H1 (cell line): ENCODE measurements around the gene RAB3GAP1. TPM values are rescaled to one million over a fixed set of nuclear protein-coding genes. Genes with fewer than 3 reads are reported as not detected.

Experiments used
- CTCF ChIA-PET: fragments of 300-600 bp; sonication (Branson Sonifier 250); formaldehyde crosslinking; loops from one replicate; lab custom pipeline; 2021; ENCODE audit not compliant: partially characterized antibody; lab: Charles Lee
- POLR2A ChIA-PET: fragments of 300-600 bp; sonication (Branson Sonifier 250); formaldehyde crosslinking; loops from one replicate; lab custom pipeline; 2021; ENCODE audit warnings: inconsistent platforms; ENCODE audit not compliant: partially characterized antibody; lab: Charles Lee
- DNase-seq, 2 experiments: peaks; one replicate each; pipeline versions ENCODE4 v3.0.0 to v3.0.0-alpha.2; 2010 to 2022; ENCODE audit warnings: low spot score in 2 of 2, low read depth in 1 of 2, mixed read lengths in 1 of 2
- FAIRE-seq: peaks from 2 replicates; lab custom pipeline; 2011; peaks lifted over from hg19 to GRCh38; lab: Jason Lieb, UNC
- H2AFZ ChIP-seq: 2 replicates; pipeline ENCODE4 v1.8.1; 2012; ENCODE audit warnings: low read length, inconsistent platforms
- H2AK5ac ChIP-seq: 2 replicates; pipeline ENCODE4 v1.6.1; 2013; ENCODE audit warnings: low read depth, low read length
- H2BK120ac ChIP-seq: replicated peaks from 2 replicates; pipeline ENCODE3; 2013; ENCODE audit warnings: low read depth, low read length, inconsistent platforms
- H2BK12ac ChIP-seq: 2 replicates; pipeline ENCODE4 v1.6.1; 2013; ENCODE audit warnings: low read depth, low read length
- H2BK15ac ChIP-seq: 2 replicates; pipeline ENCODE4 v1.6.1; 2013; ENCODE audit warnings: low read length
- H2BK20ac ChIP-seq: 2 replicates; pipeline ENCODE4 v1.6.1; 2013; ENCODE audit warnings: low read length
- H2BK5ac ChIP-seq: 2 replicates; pipeline ENCODE4 v1.6.1; 2013; ENCODE audit warnings: low read depth, low read length
- H3K14ac ChIP-seq: 2 replicates; pipeline ENCODE4 v1.6.1; 2013; ENCODE audit warnings: inconsistent platforms; ENCODE audit not compliant: insufficient read length
- H3K18ac ChIP-seq: 2 replicates; pipeline ENCODE4 v1.6.1; 2013; ENCODE audit warnings: low read length; ENCODE audit errors: extremely low read depth
- H3K23ac ChIP-seq: 2 replicates; pipeline ENCODE4 v1.6.1; 2013; ENCODE audit warnings: inconsistent platforms; ENCODE audit not compliant: insufficient read length
- H3K23me2 ChIP-seq: 2 replicates; pipeline ENCODE4 v1.6.1; 2013; ENCODE audit warnings: low read depth, low read length
- H3K27ac ChIP-seq: 2 replicates; pipeline ENCODE4 v1.6.1; 2011; ENCODE audit warnings: low read depth, low read length, inconsistent platforms
- H3K27me3 ChIP-seq, 4 experiments: replicated peaks in 1 of 4; 1 replicate in 1 of 4; 2 replicates in 3 of 4; pipeline versions ENCODE4 v1.6.1 to v1.8.1; 2011 to 2013; ENCODE audit warnings: low read length in 3 of 4, mild to moderate bottlenecking in 3 of 4, inconsistent platforms in 2 of 4, mixed read lengths in 2 of 4, moderate library complexity in 1 of 4; ENCODE audit not compliant: control insufficient read depth in 3 of 4, insufficient read depth in 3 of 4; ENCODE audit errors: extremely low read depth in 1 of 4
- H3K36me3 ChIP-seq, 4 experiments: 2 replicates each; pipeline versions ENCODE4 v1.6.1 to v1.8.1; 2011 to 2013; ENCODE audit warnings: mild to moderate bottlenecking in 4 of 4, low read length in 3 of 4, moderate library complexity in 2 of 4, control low read depth in 1 of 4, inconsistent platforms in 1 of 4; ENCODE audit not compliant: insufficient read depth in 4 of 4, control insufficient read depth in 2 of 4
- H3K4ac ChIP-seq: replicated peaks from 2 replicates; pipeline ENCODE3; 2013; ENCODE audit warnings: low read length, low read depth, mixed read lengths, inconsistent platforms; ENCODE audit not compliant: insufficient read length
- H3K4me1 ChIP-seq, 4 experiments: replicated peaks in 1 of 4; 1 replicate in 1 of 4; 2 replicates in 3 of 4; pipeline versions ENCODE4 v1.6.1 to v1.8.1; 2011 to 2013; ENCODE audit warnings: low read length in 3 of 4, inconsistent platforms in 2 of 4, mixed read lengths in 1 of 4; ENCODE audit not compliant: insufficient read depth in 4 of 4, control insufficient read depth in 3 of 4
- H3K4me2 ChIP-seq, 2 experiments: 2 replicates each; pipeline versions ENCODE4 v1.6.1 to v1.8.1; 2011 to 2013; ENCODE audit warnings: low read depth in 2 of 2, low read length in 2 of 2, control low read depth in 1 of 2, inconsistent platforms in 1 of 2, mild to moderate bottlenecking in 1 of 2; ENCODE audit not compliant: insufficient read depth in 1 of 2
- H3K4me3 ChIP-seq, 4 experiments: fragments of 200-600, 300-600 bp in 1 of 4; sonication (generic), shearing (Covaris generic), sonication (Bioruptor Twin) in 1 of 4; 2 replicates each; pipeline versions ENCODE4 v1.5.1 to v1.8.1; 2011 to 2016; ENCODE audit warnings: low read length in 4 of 4, low read depth in 3 of 4, control low read depth in 2 of 4, inconsistent platforms in 2 of 4, mild to moderate bottlenecking in 2 of 4, mixed read lengths in 1 of 4, moderate library complexity in 1 of 4; ENCODE audit not compliant: insufficient read depth in 2 of 4; ENCODE audit errors: extremely low read depth in 1 of 4
- H3K56ac ChIP-seq: replicated peaks from 2 replicates; pipeline ENCODE3; 2013; ENCODE audit warnings: low read depth, mild to moderate bottlenecking, mixed read lengths, low read length, inconsistent platforms; ENCODE audit not compliant: insufficient read length
- H3K79me1 ChIP-seq: 2 replicates; pipeline ENCODE4 v1.6.1; 2013; ENCODE audit warnings: low read depth, low read length, control low read depth
- H3K79me2 ChIP-seq, 2 experiments: 2 replicates each; pipeline versions ENCODE4 v1.6.1 to v1.8.1; 2012 to 2013; ENCODE audit warnings: low read length in 2 of 2, mild to moderate bottlenecking in 2 of 2, inconsistent platforms in 1 of 2; ENCODE audit not compliant: insufficient read depth in 2 of 2, control insufficient read depth in 1 of 2
- H3K9ac ChIP-seq, 4 experiments: replicated peaks in 1 of 4; 1 replicate in 1 of 4; 2 replicates in 3 of 4; pipeline versions ENCODE4 v1.6.1 to v1.8.1; 2011 to 2013; ENCODE audit warnings: low read depth in 3 of 4, low read length in 3 of 4, control low read depth in 2 of 4, mild to moderate bottlenecking in 2 of 4, moderate library complexity in 2 of 4, inconsistent platforms in 1 of 4; ENCODE audit errors: extremely low read depth in 1 of 4
- H3K9me3 ChIP-seq, 2 experiments: 2 replicates each; pipeline versions ENCODE4 v1.6.1 to v1.8.1; 2012 to 2013; ENCODE audit warnings: mild to moderate bottlenecking in 2 of 2, moderate library complexity in 2 of 2, control low read depth in 1 of 2, inconsistent platforms in 1 of 2, low read depth in 1 of 2, low read length in 1 of 2, mixed read lengths in 1 of 2; ENCODE audit not compliant: insufficient read depth in 2 of 2
- H4K20me1 ChIP-seq, 2 experiments: replicated peaks in 1 of 2; 2 replicates each; pipeline versions ENCODE3 to v1.8.1; 2011 to 2013; ENCODE audit warnings: inconsistent platforms in 2 of 2, low read length in 2 of 2, mild to moderate bottlenecking in 1 of 2; ENCODE audit not compliant: insufficient read depth in 2 of 2, control insufficient read depth in 1 of 2
- H4K5ac ChIP-seq: 2 replicates; pipeline ENCODE4 v1.6.1; 2013; ENCODE audit warnings: low read length, low read depth, mixed read lengths, inconsistent platforms; ENCODE audit not compliant: insufficient read length
- H4K8ac ChIP-seq: 2 replicates; pipeline ENCODE4 v1.8.0; 2013; ENCODE audit warnings: mild to moderate bottlenecking, moderate library complexity, low read length, inconsistent platforms; ENCODE audit not compliant: insufficient read depth; ENCODE audit errors: extremely low read depth
- H4K91ac ChIP-seq: replicated peaks from 2 replicates; pipeline ENCODE3; 2013; ENCODE audit warnings: low read length, mixed read lengths, inconsistent platforms; ENCODE audit not compliant: insufficient read length
- ATF2 ChIP-seq: IDR thresholded peaks from 2 replicates; pipeline ENCODE4 v1.6.1; 2012; ENCODE audit warnings: low read length, inconsistent platforms
- BACH1 ChIP-seq: IDR thresholded peaks from 2 replicates; pipeline ENCODE4 v1.6.1; 2012; ENCODE audit warnings: low read length, improper control_type of control experiment
- BRCA1 ChIP-seq: IDR thresholded peaks from 2 replicates; pipeline ENCODE4 v1.6.1; 2012; ENCODE audit warnings: low read depth, low read length, improper control_type of control experiment
- CHD2 ChIP-seq: IDR thresholded peaks from 2 replicates; pipeline ENCODE4 v1.6.1; 2012; ENCODE audit warnings: low read length, improper control_type of control experiment
- GABPA ChIP-seq: IDR thresholded peaks from 2 replicates; pipeline ENCODE4 v1.6.1; 2011; ENCODE audit warnings: mild to moderate bottlenecking, low read length, moderate library complexity, borderline replicate concordance; ENCODE audit not compliant: insufficient read depth
- PHF8 ChIP-seq: fragments of 200-600 bp; sonication (generic); conservative IDR thresholded peaks from 2 replicates; pipeline ENCODE4 v1.7.1; 2012; ENCODE audit warnings: low read depth, mild to moderate bottlenecking, inconsistent platforms, low read length, moderate library complexity
- POU5F1 ChIP-seq: IDR thresholded peaks from 2 replicates; pipeline ENCODE4 v1.6.1; 2011; ENCODE audit warnings: low read depth, mild to moderate bottlenecking, low read length, moderate library complexity
- RXRA ChIP-seq: IDR thresholded peaks from 2 replicates; pipeline ENCODE4 v1.6.1; 2011; ENCODE audit warnings: low read depth, mild to moderate bottlenecking, low read length, moderate library complexity; ENCODE audit not compliant: insufficient read depth
- SIN3A ChIP-seq, 2 experiments: IDR thresholded peaks in 1 of 2; conservative IDR thresholded peaks in 1 of 2; 2 replicates each; pipeline ENCODE4 v1.6.1; 2011 to 2012; ENCODE audit warnings: low read length in 2 of 2, improper control_type of control experiment in 1 of 2, low read depth in 1 of 2, mild to moderate bottlenecking in 1 of 2
- WGBS, 2 experiments: shearing (Covaris generic) in 1 of 2; methylation state at CpG; one replicate each; pipeline versions ENCODE4 v1.1.6 to v1.1.7; 2013 to 2015; ENCODE audit warnings: low lambda C conversion rate in 2 of 2, mixed read lengths in 2 of 2, inconsistent platforms in 1 of 2, low coverage in 1 of 2, missing lambda C conversion rate in 1 of 2; ENCODE audit not compliant: insufficient replicate concordance in 2 of 2, insufficient coverage in 1 of 2, insufficient read length in 1 of 2; ENCODE audit errors: extremely low coverage in 1 of 2, missing lambda C conversion rate in 1 of 2; 5-methylcytosine and 5-hydroxymethylcytosine counted together
- polyA plus RNA-seq, 7 experiments: library from polyadenylated mRNA; depleted of rRNA in 3 of 7; stranded (reverse) in 5 of 7; unstranded in 2 of 7; fragments of >200 nt in 5 of 7; fragments of 200-250 nt in 2 of 7; gene quantifications; 1 replicate in 5 of 7; 2 replicates in 1 of 7; 4 replicates in 1 of 7; pipeline versions ENCODE4 v1.2.1 to v1.2.3, GENCODE V29; 2011 to 2013; ENCODE audit warnings: missing spikeins in 2 of 7, mixed read lengths in 2 of 7
- total RNA-seq: library from RNA; stranded (reverse); fragmentation: NEBNext Ultra II Directional; extraction: Animal tissue kit (Norgen Biotek cat#: 25700); gene quantifications from 2 replicates; pipeline ENCODE4 v1.2.1, GENCODE V29; 2021

Gene RAB3GAP1
- total and polyA plus RNA-seq, 2 of the 8 experiments (the other 6 are each of a cell fraction or from before 2014, with no cell fraction given), result 9.8 to 28.6 TPM

DNA sequence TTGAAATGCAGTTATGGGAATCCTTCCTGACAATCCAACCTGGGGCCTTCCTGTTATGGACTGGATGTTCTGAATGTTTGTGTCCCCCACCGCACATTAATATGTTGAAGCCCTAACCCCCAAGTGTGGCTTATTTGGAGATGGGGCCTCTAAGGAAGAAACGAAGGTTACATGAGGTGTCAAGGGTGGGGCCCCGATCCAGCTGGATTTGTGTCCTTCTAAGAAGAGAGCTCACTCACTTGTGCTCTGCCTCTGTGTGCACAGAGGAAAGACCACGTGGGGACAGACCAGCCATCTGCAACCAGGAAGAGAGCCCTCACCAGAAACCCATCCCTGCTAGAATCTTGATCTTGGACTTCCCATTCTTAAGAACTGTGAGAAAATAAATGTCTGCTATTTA is 49.3 kb upstream of the RAB3GAP1 start:
- H3K4ac ChIP-seq, result no peak overlapping the region
- peaks cover 0 to 4% (median under 1%) of the 10 kb centered on the region in 4 experiments; a peak in 1 of 7 replicates for H3K4me1 ChIP-seq
- no peak overlapping the region for H3K9ac ChIP-seq
- H4K91ac ChIP-seq, result no peak overlapping the region
- ChIA-PET CTCF (interaction anchor here (0.6 to 4.3 kb wide), 7 partner anchors 9 to 788 kb away, joined by 3 to 26 read pairs (median 3); no protein-coding TSS in a partner anchor), POLR2A (no interaction called here)
- no peak overlapping the region for H2BK15ac ChIP-seq
- H2BK12ac ChIP-seq, result no peak overlapping the region
- H3K36me3 ChIP-seq, result no peaks in the 10 kb centered on the region
- H4K8ac ChIP-seq, result no peak overlapping the region
- H2AFZ ChIP-seq, result no peak overlapping the region
- TF ChIP-seq ATF2 (no peak), RXRA (no peak), CHD2 (no peak), BRCA1 (no peak), GABPA (no peak), BACH1 (no peak), POU5F1 (no peak), PHF8 (no peak), SIN3A (conservative IDR thresholded peaks at IDR 0.05 in 1 of 2, IDR thresholded peaks at IDR 0.05 in 1 of 2; ENCODE audit: low read depth in 1 of 2, low read length in 2 of 2) (no peak)
- no peak overlapping the region for H3K23ac ChIP-seq
- H3K23me2 ChIP-seq, result no peaks in the 10 kb centered on the region
- no peak for FAIRE-seq
- H4K20me1 ChIP-seq, result no peaks in the 10 kb centered on the region
- H3K14ac ChIP-seq, result no peak overlapping the region
- H3K4me3 ChIP-seq, result no peak overlapping the region
- no peak overlapping the region for H3K4me2 ChIP-seq
- H2BK120ac ChIP-seq, result no peak overlapping the region
- H3K79me2 ChIP-seq, result no peaks in the 10 kb centered on the region
- H3K18ac ChIP-seq, result no peak overlapping the region
- H3K27ac ChIP-seq, result no peak overlapping the region
- H3K9me3 ChIP-seq, result no peaks in the 10 kb centered on the region
- WGBS, 2 experiments, result 80% methylated on average over 4 of the region's 4 CpGs; no CpG with 5 or more reads in 1 of the 2 experiments
- H3K56ac ChIP-seq, result no peak overlapping the region
- no peak overlapping the region for H2BK5ac ChIP-seq
- H4K5ac ChIP-seq, result no peak overlapping the region
- H2BK20ac ChIP-seq, result no peak overlapping the region
- no peak for DNase-seq
- no peak overlapping the region for H2AK5ac ChIP-seq
- H3K79me1 ChIP-seq, result no peaks in the 10 kb centered on the region
- H3K27me3 ChIP-seq, result peaks cover 0 to 4% (median 0%) of the 10 kb centered on the region in 4 experiments; a peak in 2 of 7 replicates
